DMS153 treated with DMSO at 0.1 percent for 48 hours (cell line): ENCODE measurements around the gene ICAM5.

Experiments
- DNase-seq: peaks from one replicate; lab custom pipeline; 2025; ENCODE audit not compliant: unreplicated experiment; lab: John Stamatoyannopoulos, UW

The ICAM5 gene

GRCh38 chr19:10291554-10292205 lies 1.9 kb downstream of the ICAM5 start:
- DNase-seq: no peak

DNA sequence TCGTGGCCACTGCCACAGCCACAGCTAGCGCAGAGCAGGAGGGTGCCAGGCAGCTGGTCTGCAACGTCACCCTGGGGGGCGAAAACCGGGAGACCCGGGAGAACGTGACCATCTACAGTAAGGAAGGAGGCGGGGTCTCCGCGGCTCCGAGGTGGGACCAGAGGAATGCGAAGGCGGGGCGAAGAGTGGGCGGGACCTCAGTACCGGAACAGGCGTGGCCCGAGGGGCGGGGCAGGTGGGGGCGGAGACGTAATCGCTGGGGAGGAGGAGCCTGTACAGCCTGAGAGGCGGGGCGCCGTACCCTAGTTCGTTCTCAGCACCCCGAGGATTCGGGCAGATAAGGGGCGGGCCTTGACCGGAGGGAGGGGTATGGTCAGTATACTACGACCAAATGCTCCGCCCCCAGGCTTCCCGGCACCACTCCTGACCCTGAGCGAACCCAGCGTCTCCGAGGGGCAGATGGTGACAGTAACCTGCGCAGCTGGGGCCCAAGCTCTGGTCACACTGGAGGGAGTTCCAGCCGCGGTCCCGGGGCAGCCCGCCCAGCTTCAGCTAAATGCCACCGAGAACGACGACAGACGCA lies 2.5 kb downstream of the ICAM5 start:
- peak; percentile 61 for DNase-seq

DNA sequence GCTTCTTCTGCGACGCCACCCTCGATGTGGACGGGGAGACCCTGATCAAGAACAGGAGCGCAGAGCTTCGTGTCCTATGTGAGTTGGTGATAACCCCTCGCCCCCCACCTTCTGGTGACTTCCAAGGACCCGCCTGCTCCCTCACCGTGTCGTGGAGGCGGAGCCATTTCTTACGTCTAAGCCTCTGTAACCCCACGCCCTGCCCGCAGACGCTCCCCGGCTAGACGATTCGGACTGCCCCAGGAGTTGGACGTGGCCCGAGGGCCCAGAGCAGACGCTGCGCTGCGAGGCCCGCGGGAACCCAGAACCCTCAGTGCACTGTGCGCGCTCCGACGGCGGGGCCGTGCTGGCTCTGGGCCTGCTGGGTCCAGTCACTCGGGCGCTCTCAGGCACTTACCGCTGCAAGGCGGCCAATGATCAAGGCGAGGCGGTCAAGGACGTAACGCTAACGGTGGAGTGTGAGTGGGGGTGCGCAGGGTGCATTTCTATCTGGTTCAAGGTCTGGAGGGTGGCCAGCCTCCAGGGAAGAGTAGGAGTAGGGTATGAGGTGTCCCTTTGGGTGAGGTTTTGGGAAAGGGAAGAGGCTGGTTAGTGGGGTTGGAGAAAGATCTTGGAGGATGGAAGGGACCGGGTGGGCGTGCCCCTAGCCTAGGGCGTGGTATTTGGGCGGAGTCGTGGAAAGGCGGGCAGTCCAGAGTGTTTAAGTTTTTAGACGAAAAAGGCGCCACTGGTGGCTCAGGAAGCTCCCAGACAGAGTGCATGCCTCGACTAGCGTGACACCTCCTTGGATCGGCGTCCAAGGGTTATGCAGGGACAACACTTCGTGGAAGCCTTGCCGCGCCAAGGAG lies 3.3 kb downstream of the ICAM5 start:
- DNase-seq: no peak

GRCh38 chr19:10293637-10294367 lies 4.0 kb downstream of the ICAM5 start:
- no peak for DNase-seq

GRCh38 chr19:10294368-10294697 lies 4.6 kb downstream of the ICAM5 start:
- no peak for DNase-seq

GRCh38 chr19:10295305-10295846 lies 5.6 kb downstream of the ICAM5 start:
- no peak for DNase-seq

DNA sequence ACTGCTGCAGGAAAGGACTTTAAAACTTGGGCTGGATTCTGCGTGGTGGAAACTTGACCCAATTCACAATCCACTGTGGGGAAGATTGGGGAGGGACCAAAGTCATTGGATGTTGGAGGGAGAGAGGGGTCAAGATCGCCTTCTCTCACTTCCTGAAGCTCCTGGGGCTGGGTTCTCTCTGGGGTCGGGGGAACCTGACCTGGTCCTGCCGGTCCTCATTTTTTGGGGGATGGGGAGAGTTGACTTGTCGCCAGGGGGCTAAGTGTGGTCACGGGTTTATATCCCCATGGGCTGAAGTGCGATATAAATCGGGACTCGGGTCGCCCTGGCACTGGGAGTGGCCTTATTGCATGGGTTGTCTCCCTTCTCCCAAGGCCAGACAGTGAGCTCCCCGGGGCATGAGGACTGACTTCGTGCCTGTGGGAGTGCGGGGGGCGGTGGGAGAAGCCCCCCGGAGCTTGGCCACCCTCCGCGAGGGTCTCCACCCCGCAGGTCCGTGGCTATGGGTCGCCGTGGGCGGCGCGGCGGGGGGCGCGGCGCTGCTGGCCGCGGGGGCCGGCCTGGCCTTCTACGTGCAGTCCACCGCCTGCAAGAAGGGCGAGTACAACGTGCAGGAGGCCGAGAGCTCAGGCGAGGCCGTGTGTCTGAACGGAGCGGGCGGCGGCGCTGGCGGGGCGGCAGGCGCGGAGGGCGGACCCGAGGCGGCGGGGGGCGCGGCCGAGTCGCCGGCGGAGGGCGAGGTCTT lies 6.3 kb downstream of the ICAM5 start:
- no peak for DNase-seq

GRCh38 chr19:10299545-10300458 lies 10.1 kb downstream of the ICAM5 start:
- DNase-seq: no peak

- no peak for DNase-seq
These were observed 15.5 kb downstream of the ICAM5 start for GRCh38 chr19:10305139-10305806.

DNA sequence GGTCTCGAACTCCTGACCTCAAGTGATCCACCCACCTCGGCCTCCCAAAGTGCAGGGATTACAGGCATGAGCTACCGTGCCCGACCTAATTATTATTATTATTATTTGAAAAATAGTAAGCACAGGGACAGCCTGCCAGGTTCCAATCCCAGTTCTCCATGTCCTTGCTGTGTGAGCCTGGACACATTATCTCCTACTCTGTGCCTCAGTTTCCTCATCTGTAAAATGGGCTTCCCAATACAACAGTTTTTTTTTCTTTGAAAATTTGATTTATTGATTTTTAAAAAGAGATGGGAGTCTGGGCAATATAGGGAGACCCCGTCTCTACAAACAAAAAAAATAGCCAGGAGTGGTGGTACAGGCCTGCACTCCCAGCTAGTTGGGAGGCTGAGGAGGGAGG lies 16.6 kb downstream of the ICAM5 start:
- no peak for DNase-seq

DNA sequence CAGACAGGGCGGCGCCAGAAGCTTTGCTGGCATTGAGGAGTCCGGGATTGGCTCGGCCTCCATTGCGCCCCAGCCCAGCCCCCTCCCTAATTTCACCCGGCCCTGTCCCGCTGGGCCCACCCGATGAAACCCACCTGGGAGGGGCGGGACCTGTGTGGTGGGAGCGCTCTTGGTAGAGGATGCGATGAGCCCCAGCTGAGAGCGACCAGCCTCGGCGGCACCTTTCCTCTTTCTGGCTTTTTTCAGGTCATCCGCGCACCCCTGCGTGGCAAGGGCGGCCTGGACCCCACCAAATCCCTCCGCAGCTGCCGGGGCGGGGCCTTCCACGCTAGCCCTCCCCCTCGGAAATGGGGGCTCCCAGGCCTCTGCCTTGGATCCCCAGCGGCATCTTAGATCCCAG lies 19.7 kb downstream of the ICAM5 start, which contains the start of gene ZGLP1:
TSS of gene ZGLP1 (minus strand) at position 393 of the 400 bp plus-strand sequence.
- DNase-seq: no peak

- DNase-seq: peak; percentile 81
These were observed 25.8 kb downstream of the ICAM5 start, which contains the start of gene FDX2 for GRCh38 chr19:10315335-10316214. Gene FDX2 (minus strand): TSS chr19:10316015. CDS start chr19:10315996, 19 bp downstream.

- no peak for DNase-seq
These were observed 26.7 kb downstream of the ICAM5 start for GRCh38 chr19:10316229-10317044.

- DNase-seq: no peak
These were observed 27.5 kb downstream of the ICAM5 start for GRCh38 chr19:10317045-10317856.

- DNase-seq: no peak
These were observed 28.2 kb downstream of the ICAM5 start for GRCh38 chr19:10317857-10318462.
